Measurements from ENCODE around the gene NRG4.
"Not testable (repeated sequence)": the region's sequence is repeated elsewhere in the genome, so short reads cannot be mapped to it uniquely, and the experiment has no call there.

NRG4 gene

GRCh38 chr15:75992897-75993296 is 19.3 kb downstream of the NRG4 start:
- no peak for DNase-seq

DNA sequence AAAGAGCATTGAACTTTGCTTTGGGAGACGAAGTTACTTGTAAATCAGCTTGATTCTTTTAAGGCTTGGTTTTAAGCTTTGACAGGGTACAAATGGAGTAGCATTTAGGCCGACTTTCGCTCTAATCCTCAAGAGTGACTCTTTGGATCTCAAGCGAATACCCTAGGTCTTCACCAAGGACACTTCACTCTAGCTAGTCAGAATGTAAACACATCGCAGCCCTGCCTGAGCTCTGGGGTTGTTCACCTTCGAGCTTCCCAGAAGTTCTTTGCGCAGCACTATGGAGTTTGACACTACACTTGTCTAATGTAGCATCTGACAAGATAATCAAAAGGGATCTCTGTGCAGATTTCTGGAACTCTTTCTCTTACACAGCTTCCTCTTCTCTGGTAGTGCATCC is 22.3 kb downstream of the NRG4 start:
- DNase-seq: no peak

GRCh38 chr15:75989045-75989444 is 23.2 kb downstream of the NRG4 start:
- no peak for DNase-seq

GRCh38 chr15:75985971-75986370 is 26.3 kb downstream of the NRG4 start:
- DNase-seq: peak in 1 of 2 donors; percentile 2

DNA sequence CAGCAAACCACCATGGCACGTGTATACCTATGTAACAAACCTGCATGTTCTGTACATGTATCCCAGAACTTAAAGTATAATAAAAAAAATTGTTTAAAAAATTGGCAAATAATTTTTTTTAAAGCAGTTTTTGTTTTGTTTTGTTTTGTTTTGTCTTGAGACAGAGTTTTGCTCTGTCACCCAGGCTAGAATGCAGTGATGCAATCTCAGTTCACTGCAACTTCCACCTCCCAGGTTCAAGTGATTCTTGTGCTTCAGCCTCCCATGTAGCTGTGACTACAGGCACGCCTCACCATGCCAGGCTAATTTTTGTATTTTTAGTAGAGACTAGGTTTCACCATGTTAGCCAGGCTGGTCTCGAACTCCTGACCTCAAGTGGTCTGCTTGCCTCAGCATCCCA is 27.5 kb downstream of the NRG4 start:
- DNase-seq: not testable (repeated sequence)

GRCh38 chr15:75982468-75982867 is 29.8 kb downstream of the NRG4 start:
- no peak for DNase-seq

- DNase-seq: no peak
These were observed 30.9 kb downstream of the NRG4 start for GRCh38 chr15:75981149-75981815.

DNA sequence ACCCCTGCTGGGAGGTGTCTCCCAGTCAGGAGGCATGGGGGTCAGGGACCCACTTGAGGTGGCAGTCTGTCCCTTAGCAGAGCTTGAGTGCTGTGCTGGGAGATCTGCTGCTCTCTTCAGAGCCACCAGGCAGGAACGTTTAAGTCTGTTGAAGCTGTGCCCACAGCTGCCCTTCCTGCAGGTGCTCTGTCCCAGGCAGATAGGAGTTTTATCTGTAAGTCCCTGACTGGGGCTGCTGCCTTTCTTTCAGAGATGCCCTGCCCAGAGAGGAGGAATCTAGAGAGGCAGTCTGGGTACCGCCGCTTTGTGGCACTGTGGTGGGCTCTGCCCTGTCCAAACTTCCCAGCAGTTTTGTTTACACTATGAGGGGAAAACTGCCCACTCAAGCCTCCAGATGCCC is 35.5 kb downstream of the NRG4 start:
- not testable (repeated sequence) for DNase-seq

DNA sequence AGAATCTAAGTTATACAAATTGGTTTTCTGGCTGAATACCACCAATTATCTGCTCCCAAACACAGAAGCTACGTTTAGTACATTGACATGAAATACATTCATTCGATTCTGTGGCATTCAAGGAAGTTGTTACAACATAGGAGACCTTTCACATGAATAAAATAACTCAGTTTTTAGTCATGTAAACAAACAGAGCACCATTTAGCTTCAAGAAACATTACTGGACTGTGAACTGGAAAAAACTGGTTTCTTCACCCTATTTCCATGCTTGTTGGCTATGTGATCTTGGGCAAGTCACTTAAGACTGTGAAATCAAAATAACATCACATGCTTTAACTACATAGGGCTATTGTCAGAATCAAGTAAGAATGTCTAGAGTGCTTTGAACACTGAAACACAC is 46.2 kb downstream of the NRG4 start:
- DNase-seq: no peak

- no peak for DNase-seq
These were observed 50.9 kb downstream of the NRG4 start for GRCh38 chr15:75961331-75961730.

GRCh38 chr15:75955720-75956119 is 56.5 kb downstream of the NRG4 start:
- DNase-seq: no peak

GRCh38 chr15:75952525-75952924 is 59.7 kb downstream of the NRG4 start:
- DNase-seq: no peak

DNA sequence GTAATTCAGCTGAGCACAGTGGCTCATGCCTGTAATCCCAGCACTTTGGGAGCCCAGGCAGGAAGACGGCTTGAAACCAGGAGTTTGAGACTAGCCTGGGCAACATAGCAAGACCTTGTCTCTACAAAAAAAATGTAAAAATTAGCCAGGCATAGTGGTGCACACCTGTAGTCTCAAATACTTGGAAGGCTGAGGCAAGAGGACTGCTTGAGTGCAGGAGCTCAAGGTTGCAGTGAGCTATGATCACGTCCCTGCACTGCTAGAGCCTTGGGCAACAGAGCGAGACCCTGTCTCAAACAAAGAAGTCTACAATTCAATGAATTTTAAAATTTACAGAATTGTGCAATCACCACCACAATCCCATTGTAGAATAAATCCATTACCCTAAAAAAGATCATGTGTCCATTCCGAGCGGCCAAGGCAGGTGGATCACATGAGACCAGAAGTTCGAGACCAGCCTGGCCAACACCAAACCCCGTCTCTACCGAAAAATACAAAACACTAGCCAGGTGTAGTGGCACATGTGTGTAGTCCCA is 63.4 kb downstream of the NRG4 start:
- no peak for DNase-seq

- no peak for DNase-seq
These were observed 65.1 kb downstream of the NRG4 start for GRCh38 chr15:75947092-75947491.

DNA sequence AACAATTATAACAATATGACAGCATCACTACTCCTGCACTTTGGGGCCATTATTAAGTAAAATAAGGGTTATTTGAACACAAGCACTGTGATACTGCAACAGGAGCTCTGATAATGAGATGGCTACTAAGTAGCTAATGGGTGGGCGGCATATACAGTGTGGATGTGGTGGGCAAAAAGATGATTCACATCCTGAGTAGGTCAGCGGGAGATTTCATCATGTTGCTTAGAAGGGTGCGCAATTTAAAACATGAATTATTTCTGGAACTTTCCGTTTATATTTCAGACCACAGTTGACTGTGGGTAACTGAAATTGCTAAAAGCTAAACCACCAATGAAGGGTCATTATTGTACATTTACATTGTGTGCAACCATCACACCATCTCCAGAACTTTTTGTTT is 66.3 kb downstream of the NRG4 start:
- DNase-seq: no peak

GRCh38 chr15:75943713-75944215 is 68.5 kb downstream of the NRG4 start:
- no peak for DNase-seq

DNA sequence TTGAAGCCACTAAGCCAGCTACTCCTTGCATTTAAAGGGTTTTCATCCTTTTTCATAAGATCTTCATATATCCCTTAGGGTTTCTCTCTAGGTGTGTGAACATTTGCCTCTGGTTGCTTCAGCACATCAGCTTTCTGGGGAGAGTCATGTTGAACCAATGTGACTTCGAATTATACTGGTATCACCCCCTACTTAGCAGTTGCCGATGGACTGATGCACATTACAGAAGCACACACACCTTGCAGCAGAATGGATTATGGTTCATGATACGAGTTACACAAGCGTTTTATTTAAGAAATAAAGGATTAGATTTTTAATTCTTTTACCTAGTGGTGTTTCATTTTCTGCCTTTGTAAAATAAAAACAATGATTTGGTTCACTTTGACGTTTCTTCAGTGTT is 69.0 kb downstream of the NRG4 start:
- no peak for DNase-seq

DNA sequence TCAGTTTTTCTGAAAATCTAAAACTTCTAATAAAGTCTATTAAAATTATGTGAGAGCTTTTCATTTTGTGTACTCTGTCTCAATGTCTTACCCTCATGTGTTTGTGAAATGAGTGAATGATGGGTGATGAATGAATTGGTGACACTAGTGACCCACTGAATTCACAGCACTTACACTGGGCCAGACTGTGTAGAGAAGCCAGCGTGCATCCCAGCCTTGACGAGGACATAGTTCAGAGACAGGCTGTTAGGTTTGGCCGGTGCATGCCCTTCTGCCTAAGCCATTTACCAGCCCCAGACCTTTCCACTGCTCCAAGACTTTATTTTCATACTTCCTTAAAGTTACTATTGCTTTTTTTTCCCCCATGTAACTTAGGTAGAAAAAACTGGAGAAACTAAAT is 69.8 kb downstream of the NRG4 start:
- DNase-seq: no peak

GRCh38 chr15:75930866-75931265 is 81.4 kb downstream of the NRG4 start:
- DNase-seq: no peak

DNA sequence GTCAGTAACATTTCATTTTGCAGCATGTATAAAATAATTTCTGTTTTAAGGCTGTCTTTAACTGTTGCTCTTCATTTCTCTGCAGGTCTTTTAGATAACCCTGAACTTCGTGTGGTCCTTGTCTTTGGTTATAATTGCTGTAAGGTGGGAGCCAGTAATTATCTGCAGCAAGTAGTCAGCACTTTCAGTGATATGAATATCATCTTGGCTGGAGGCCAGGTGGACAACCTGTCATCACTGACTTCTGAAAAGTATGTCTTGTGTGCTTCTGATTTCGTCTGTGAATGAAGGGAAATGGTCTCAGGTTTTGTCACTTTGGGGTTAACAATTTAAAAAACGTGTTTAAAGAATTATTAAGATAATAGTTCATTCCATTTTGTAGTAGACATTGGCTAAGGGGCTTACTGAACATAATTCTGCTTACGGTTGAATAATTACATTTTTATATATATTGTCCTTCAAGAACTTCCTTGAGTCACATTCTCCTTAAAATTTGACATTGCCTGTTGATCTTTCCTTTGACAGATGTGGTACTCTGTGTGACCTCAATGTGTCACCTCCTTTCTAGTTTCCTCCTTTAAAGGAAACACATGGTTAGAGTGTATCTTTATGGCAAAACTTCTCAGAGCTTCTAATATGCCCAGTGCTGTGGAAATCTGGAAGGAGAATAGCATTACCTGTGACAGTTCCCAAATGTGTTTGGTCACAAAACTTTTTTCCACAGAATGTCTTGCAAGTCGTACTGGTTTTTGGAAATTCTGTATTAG is 82.2 kb downstream of the NRG4 start:
- no peak for DNase-seq

- no peak for DNase-seq
These were observed 83.3 kb downstream of the NRG4 start for GRCh38 chr15:75928680-75929608.

DNA sequence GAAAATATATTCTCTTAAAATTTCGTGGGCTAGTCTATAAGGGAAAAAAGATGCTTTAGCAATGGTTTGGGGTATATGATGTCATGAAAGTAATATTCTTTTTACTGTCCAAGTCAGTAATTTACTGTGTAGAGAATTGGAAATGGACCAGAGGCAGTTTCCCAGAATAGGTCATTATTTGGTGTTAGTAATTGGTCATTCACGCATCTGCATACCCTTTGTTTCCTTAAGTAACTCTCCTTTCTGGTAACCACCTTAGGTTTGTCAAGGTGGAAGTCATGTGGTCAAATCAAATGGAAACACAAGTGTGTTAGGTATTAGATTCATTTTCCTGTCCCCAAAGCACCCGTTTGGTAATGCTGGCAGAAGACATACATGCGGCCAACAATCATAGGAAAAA is 84.6 kb downstream of the NRG4 start:
- DNase-seq: no peak

GRCh38 chr15:75926931-75927330 is 85.3 kb downstream of the NRG4 start:
- no peak for DNase-seq
